HG03571 (cell line): ENCODE results near the gene AGPAT2.

ENCODE experiments used
- ATAC-seq: cut with Tn5 transposase; IDR thresholded peaks from one replicate; pipeline ENCODE4 v1.9.1; 2021; ENCODE audit not compliant: unreplicated experiment

Gene AGPAT2

GRCh38 chr9:136673975-136674785 is 13.1 kb downstream of the AGPAT2 start:
- ATAC-seq, result no peak

DNA sequence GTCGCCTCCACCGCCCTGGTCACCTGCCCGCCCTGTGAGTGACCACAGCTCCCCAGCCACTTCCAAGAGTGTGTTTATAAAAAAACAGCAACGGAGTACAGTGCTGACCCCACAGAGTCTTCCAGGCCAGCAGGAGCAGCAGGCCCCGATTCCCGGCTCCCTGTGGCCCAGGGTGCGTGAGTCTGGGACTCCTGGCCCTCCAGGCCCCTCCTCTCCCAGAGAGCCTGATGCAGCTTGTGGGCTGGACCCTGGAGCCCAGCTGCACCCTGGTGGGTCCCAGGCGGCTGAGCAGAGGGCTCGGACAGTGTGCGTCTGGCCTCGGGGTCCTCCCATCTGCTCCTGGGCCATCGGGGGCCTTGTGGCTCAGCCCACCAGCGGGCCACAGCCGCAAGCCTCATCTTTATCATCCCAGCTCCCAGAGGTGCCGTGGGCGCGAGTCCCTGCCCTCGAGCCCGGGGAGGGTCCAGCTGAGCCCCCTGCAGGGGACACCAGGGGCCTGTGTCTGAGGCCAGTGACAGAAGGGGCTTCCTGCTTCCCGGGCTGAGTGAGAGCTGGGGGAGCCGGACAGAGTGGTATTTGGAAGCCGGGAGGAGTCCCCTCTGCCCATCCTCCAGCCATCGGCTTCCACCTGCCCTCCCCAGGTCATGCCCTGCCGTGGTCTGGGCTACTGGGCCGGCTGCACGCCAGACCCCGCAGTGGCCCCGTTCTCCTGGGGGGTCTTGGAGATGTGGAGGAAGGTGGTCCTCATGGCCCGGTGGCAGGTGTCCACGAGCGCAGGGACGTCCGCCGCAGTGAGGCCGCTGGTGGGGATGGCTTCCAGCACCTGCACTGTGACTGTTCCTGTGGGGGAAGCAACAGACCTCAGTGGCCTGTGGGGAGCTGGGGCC is 13.9 kb downstream of the AGPAT2 start:
- ATAC-seq, result no peak

- ATAC-seq, result no peak
Measured at GRCh38 chr9:136672431-136673087, 14.7 kb downstream of the AGPAT2 start.

DNA sequence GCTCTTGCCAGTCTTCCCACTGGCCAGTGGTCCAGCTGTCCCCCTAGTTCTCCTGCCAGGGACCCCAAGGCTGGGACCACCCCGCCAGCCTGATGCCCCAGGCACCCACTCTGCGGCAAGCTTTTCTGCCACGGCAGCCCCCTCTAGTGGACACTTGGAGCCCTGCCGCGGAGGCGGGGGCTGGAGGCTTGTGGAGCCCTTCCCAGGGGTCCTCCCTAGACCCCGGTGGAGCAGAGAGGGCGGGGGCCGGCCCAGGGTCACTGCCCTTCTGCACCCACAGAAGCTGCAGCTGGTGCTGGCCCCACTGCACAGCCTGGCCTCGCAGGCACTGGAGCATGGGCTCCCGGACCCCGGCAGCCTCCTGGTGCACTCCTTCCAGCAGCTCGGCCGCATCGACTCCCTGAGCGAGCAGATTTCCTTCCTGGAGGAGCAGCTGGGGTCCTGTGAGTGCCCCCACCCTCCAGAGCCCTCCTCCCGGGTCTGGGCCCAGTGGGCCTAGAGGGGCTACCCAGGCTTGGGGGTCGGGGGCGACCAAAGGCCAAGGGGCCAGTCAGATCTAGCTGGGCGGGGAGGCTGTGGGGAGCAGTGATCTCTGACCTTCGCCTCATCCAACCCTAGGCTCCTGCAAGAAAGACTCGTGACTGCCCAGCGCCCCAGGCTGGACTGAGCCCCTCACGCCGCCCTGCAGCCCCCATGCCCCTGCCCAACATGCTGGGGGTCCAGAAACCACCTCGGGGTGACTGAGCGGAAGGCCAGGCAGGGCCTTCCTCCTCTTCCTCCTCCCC is 15.4 kb downstream of the AGPAT2 start:
- ATAC-seq, result no peak

DNA sequence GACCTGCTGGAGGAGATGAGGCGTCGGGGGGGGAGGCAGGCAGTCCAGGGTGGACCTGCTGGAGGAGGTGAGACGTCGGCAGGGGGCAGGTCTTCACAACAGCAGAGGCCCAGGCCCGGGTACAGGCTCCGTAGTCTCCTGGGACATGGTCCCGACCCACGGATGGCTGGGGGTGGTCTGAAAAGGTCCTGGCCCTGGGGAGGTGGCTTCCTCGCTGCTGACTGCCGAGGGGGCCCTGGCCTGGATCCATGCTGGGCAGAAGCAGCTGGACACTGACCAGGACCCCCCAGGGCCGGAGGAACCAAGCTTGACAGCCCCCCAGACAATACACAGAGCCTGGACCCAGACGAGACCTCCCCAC is 16.0 kb downstream of the AGPAT2 start:
- no peak for ATAC-seq

GRCh38 chr9:136670576-136671253 is 16.5 kb downstream of the AGPAT2 start:
- no peak for ATAC-seq

DNA sequence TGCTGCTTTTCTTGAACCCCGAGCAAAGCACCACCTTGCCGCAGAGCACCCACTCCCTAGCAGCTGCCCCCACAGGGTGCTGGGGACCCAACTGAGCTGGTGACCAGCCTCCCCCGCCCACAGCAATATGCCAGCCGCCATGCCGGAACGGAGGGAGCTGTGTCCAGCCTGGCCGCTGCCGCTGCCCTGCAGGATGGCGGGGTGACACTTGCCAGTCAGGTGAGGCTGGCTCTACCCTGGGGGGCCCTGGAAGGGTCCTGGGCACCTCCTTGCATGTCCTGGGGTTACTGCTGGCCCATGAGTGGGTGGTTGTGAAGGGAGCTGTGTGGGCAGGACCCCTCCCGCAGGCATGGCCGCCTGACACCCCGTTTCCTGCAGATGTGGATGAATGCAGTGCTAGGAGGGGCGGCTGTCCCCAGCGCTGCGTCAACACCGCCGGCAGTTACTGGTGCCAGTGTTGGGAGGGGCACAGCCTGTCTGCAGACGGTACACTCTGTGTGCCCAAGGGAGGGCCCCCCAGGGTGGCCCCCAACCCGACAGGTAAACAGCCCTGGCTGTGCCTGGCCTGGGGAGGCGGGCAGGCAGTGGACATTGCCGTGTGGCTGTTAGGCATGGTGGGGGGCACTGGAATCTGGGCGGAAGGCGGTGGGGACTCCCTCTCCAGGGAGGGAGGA is 17.3 kb downstream of the AGPAT2 start:
- no peak for ATAC-seq

DNA sequence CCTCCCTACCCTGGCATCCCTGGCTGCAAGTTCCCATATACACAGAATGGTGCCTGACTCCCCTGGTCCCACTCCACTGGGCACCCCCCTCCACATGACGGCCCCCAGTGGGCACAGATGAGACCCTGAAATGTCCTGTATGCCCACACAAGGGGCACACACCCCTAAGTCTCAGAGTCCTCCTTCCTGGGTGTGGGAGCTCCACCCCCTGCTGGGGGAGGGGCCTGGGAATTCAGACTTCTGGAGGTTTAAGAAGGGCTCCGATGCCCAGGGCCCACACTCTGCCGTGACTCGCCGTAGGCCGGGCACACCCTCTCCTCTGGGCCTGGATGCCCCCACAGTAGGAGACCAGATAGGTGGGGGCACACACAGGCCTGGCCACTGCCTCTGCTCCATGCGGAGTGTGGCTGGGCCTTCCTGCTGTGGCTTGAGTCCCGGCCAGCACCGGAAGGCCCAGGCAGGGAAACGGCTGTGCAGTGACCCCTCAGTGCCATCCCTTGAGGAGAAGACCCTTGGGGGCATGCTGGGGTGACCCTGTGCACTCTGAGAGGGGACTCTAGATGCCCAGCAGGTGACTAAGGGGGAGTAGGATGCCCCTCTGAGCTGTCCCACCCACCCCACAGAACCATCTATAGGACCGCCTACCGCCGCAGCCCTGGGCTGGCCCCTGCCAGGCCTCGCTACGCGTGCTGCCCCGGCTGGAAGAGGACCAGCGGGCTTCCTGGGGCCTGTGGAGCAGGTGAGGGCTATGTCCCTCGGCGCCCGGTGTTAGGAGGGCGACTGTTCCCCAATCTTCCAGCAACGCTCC is 18.1 kb downstream of the AGPAT2 start:
- no peak for ATAC-seq

- no peak for ATAC-seq
Measured at GRCh38 chr9:136667940-136668760, 19.1 kb downstream of the AGPAT2 start.

GRCh38 chr9:136667214-136667939 is 19.9 kb downstream of the AGPAT2 start:
- no peak for ATAC-seq

DNA sequence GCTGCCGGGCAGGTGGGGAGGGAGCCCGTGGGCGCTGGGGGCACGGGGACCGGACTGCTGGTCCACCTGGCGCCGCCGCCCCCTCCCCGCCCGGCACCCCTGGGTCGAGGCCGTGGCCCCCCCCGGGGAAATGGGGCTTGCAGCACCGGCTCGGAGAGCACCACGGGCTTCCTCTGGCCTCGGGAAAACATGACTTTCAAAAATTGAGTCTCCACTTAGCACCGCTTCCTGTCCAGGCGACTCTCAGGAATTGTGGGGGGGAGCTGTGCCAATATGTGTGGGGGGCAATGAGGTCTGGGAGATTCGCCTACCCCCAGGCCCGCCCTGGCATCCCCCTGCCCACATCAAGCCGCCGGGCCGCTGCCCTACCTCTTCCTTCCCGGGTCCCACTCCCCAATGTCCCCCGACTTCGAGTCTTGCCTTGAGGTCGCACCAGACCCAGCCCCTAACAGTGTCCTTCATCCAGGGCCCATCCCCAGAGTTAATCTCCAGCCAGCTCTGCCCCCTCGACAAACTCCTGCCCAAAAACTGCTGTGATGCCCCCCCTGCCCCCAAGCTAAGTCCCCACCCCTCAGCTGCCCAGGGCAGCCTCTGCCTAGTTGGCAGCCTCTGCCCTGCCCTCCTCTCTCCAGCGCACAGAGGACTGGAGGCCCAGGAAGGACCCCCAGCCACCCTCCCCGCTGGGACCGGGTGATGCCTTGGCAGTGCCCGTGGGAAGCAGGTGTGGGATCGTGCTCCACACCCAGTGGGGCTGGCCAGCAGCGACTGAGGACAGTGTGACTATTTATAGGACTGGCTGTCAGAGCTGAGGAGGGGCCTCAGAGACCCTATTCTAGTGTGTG is 20.7 kb downstream of the AGPAT2 start:
- no peak for ATAC-seq

DNA sequence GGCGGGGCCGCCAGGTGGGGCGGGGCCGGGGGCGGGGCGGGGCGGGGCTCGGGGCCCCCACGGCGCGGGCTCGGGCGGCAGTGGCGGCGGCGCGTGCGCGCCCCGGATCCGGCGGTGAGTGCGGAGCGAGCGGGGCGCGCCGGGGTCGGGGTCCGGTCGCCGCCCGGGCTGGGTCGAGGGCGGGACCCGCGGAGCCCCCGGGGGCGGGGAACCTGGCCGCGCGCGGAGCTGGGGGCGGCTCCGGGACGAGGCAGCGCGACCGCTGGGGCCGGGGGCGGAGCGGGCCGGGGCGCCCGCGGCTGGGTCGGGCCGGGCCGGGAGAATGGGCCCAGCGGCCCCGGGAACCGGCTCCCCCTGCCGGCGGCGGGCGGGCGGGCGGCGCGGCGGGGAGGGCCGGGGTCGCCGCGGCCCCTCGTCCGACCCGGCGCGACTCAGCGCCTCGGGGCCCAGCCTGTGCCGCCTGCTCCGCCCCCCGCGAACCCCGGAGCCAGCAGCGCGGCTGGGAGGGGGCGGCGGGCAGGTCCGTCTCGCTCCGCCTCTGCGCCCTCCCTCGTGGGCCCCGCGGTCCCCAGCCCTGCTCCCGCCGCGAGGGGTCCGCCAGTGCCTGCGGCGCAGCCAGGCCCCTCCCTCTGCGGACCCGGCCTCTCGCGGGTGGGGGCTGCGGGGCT is 21.4 kb downstream of the AGPAT2 start:
- ATAC-seq, result no peak

- ATAC-seq, result no peak
Measured at GRCh38 chr9:136665111-136665703, 22.1 kb downstream of the AGPAT2 start.

DNA sequence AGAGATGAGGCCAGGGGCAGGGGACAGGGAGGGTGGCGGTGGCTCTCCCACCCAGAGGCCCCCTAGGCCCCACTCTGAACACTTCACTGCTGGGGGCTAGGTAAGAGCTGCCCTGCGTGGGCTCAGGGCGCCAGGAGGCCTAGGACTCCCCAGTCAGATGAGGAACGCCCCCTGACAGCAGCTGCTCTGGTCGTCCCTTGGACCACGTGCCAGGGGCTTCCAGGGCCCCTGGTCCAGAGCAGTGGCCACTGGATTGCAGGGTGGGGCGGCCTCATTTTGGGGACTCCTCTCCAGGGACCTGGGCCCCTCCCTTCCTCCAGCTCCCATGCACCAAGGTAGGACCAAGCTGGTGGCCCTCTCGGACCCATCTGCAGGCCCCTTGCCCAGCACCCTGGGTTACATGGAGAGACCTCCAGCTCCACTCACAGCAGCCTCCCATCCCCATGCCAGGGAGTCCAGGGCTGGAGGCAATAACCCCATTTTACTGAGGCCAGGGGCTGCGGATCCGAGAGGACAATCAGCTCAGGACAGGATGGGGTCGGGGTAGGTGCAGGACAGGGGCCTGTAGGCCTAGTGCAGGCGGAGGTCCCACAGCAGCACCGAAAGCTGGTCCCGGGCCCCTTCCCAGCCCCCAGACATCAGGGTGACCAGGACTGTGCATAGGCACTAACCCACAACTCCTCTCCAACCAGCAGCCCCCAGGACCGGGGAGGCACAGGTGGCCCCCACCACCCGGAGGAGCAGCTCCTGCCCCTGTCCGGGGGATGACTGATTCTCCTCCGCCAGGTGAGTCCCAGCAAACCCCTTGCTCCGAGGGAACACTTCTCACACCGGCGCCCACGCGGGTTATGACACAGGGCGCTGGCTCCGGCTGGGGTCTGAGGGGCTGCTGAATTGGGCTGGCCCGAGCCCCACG is 23.0 kb downstream of the AGPAT2 start:
- no peak for ATAC-seq
